ENCODE measurements around the gene BIRC3.

GRCh38 chr11:102319544-102319943, 2.3 kb downstream of the BIRC3 start:
- TF ChIP-seq CTCF (IDR thresholded peaks at IDR 0.05) = no peak
- no peak for TF ChIP-seq POLR2A (IDR thresholded peaks at IDR 0.05)
